Loucy (cell line): Measurements from ENCODE around the gene CLEC16A.

Experiments used
- H2AFZ ChIP-seq: fragments of 200-600 bp; sonication (generic); 2 replicates; pipeline ENCODE4 v1.6.0; 2016; ENCODE audit warnings: antibody characterized with exemption, mild to moderate bottlenecking, low read length, moderate library complexity
- H3F3A ChIP-seq: fragments of 200-600 bp; 2 replicates; pipeline ENCODE4 v1.6.0; 2016; ENCODE audit warnings: antibody characterized with exemption, low read depth, mild to moderate bottlenecking
- H3K27me3 ChIP-seq: fragments of 200-600 bp; sonication (generic); 2 replicates; pipeline ENCODE4 v1.6.1; 2014; ENCODE audit warnings: low read length, mild to moderate bottlenecking; ENCODE audit not compliant: insufficient read depth, poor library complexity, severe bottlenecking
- H3K36me3 ChIP-seq: fragments of 200-600 bp; sonication (generic); 2 replicates; pipeline ENCODE4 v1.6.1; 2016; ENCODE audit warnings: low read length; ENCODE audit not compliant: insufficient read depth
- H3K4me1 ChIP-seq: fragments of 200-600 bp; sonication (generic); 2 replicates; pipeline ENCODE4 v1.5.1; 2014; ENCODE audit warnings: low read length, mild to moderate bottlenecking; ENCODE audit not compliant: insufficient read depth, poor library complexity, severe bottlenecking
- H3K4me2 ChIP-seq: fragments of 200-600 bp; sonication (generic); 2 replicates; pipeline ENCODE4 v1.6.0; 2014; ENCODE audit warnings: antibody characterized with exemption, low read length, low read depth, mild to moderate bottlenecking; ENCODE audit not compliant: poor library complexity, severe bottlenecking
- H3K4me3 ChIP-seq: fragments of 200-600 bp; sonication (generic); 2 replicates; pipeline ENCODE4 v1.5.1; 2014; ENCODE audit warnings: low read length, mild to moderate bottlenecking, mixed read lengths; ENCODE audit not compliant: poor library complexity, severe bottlenecking
- H3K79me2 ChIP-seq: fragments of 200-600 bp; sonication (generic); 2 replicates; pipeline ENCODE4 v1.6.1; 2014; ENCODE audit warnings: low read length; ENCODE audit not compliant: insufficient read depth
- H3K9ac ChIP-seq: fragments of 200-600 bp; sonication (generic); 2 replicates; pipeline ENCODE4 v1.6.0; 2014; ENCODE audit warnings: mild to moderate bottlenecking, low read depth, low read length, moderate library complexity; ENCODE audit not compliant: poor library complexity, severe bottlenecking
- H3K9me2 ChIP-seq: fragments of 200-600 bp; sonication (generic); replicated peaks from 2 replicates; pipeline ENCODE4 v1.6.1; 2016; ENCODE audit warnings: low read depth, low read length, mixed read lengths
- H3K9me3 ChIP-seq: fragments of 200-600 bp; sonication (generic); 2 replicates; pipeline ENCODE4 v1.6.1; 2014; ENCODE audit warnings: mild to moderate bottlenecking, antibody characterized with exemption, low read length, low read depth; ENCODE audit not compliant: insufficient read depth
- H4K20me1 ChIP-seq: fragments of 200-600 bp; sonication (generic); 2 replicates; pipeline ENCODE4 v1.6.0; 2014; ENCODE audit warnings: antibody characterized with exemption, low read length, mild to moderate bottlenecking; ENCODE audit not compliant: insufficient read depth, poor library complexity, severe bottlenecking
- EZH2phosphoT487 ChIP-seq: fragments of 200-600 bp; IDR thresholded peaks from 2 replicates; pipeline ENCODE4 v1.6.1; 2018; ENCODE audit warnings: antibody characterized with exemption, mild to moderate bottlenecking, moderate library complexity, borderline replicate concordance
- TF ChIP-seq, protein P1 (sequence below): fragments of 200-600 bp; sonication (generic); conservative IDR thresholded peaks from 2 replicates; pipeline ENCODE4 v1.5.1; 2014; ENCODE audit warnings: mild to moderate bottlenecking, antibody characterized with exemption, low read length

Gene CLEC16A

DNA sequence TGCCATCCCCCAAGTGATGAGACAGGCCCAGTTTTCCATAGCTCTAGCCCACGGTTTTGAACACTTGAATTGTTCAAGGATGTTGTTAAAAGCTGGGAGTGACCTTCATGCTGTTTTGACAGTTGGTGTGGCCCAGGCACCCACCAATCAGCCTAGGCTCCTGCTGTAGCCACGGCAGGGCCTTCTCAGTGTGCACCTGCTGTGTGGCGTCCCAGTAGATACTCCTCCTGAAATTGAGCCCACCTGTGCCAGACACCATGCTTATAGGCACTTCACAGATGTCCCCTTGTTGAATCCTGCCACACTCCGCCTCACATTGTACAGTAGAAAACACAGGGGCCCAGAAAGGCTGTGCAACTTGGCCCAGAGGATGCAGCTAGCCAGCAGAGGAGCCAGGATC is 225.3 kb downstream of the CLEC16A start:
- Histone ChIP-seq H3K4me1 (no peaks in the 10 kb centered on the region), H3K79me2 (no peaks in the 10 kb centered on the region), H3K27me3 (no peaks in the 10 kb centered on the region), H2AFZ (no peak overlapping the region), H3F3A (no peaks in the 10 kb centered on the region), H3K9ac (no peak overlapping the region), H3K9me2 (no peaks in the 10 kb centered on the region), H3K4me3 (no peak overlapping the region), H3K4me2 (no peak overlapping the region), H3K36me3 (no peaks in the 10 kb centered on the region), H4K20me1 (no peaks in the 10 kb centered on the region), H3K9me3 (no peaks in the 10 kb centered on the region)
- TF ChIP-seq, protein P1, sequence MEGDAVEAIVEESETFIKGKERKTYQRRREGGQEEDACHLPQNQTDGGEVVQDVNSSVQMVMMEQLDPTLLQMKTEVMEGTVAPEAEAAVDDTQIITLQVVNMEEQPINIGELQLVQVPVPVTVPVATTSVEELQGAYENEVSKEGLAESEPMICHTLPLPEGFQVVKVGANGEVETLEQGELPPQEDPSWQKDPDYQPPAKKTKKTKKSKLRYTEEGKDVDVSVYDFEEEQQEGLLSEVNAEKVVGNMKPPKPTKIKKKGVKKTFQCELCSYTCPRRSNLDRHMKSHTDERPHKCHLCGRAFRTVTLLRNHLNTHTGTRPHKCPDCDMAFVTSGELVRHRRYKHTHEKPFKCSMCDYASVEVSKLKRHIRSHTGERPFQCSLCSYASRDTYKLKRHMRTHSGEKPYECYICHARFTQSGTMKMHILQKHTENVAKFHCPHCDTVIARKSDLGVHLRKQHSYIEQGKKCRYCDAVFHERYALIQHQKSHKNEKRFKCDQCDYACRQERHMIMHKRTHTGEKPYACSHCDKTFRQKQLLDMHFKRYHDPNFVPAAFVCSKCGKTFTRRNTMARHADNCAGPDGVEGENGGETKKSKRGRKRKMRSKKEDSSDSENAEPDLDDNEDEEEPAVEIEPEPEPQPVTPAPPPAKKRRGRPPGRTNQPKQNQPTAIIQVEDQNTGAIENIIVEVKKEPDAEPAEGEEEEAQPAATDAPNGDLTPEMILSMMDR, result no peak
- no peak for TF ChIP-seq EZH2phosphoT487

DNA sequence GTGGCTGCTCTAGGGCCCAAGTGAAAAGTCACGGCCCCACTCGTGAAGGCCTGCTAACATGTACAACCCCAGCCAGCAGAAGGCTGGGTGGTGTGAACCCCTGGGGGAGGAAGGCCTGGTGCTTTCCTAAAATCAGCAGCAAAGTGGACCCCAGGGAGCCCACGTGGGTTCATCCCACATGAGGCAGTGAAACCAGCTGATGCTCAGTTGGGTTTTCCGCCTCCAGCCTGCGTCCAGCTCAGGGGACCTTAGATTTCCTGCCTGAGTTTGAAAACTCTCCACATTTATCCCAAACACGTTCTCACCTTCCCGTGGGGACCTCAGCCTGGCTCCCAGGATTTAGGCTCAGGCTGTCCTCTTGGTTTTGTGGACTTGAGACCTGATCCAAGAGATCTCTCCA is 225.8 kb downstream of the CLEC16A start:
- no peaks in the 10 kb centered on the region for H3K4me1 ChIP-seq
- H3K9me2 ChIP-seq, result no peaks in the 10 kb centered on the region
- no peak overlapping the region for H3K4me2 ChIP-seq
- H3K79me2 ChIP-seq, result no peaks in the 10 kb centered on the region
- H3K27me3 ChIP-seq, result no peaks in the 10 kb centered on the region
- no peaks in the 10 kb centered on the region for H3K9me3 ChIP-seq
- H3F3A ChIP-seq, result no peaks in the 10 kb centered on the region
- no peak overlapping the region for H2AFZ ChIP-seq
- H3K9ac ChIP-seq, result no peak overlapping the region
- H4K20me1 ChIP-seq, result no peaks in the 10 kb centered on the region
- H3K36me3 ChIP-seq, result no peaks in the 10 kb centered on the region
- TF ChIP-seq EZH2phosphoT487, result no peak
- TF ChIP-seq, protein P1, result no peak
- H3K4me3 ChIP-seq, result no peak overlapping the region

DNA sequence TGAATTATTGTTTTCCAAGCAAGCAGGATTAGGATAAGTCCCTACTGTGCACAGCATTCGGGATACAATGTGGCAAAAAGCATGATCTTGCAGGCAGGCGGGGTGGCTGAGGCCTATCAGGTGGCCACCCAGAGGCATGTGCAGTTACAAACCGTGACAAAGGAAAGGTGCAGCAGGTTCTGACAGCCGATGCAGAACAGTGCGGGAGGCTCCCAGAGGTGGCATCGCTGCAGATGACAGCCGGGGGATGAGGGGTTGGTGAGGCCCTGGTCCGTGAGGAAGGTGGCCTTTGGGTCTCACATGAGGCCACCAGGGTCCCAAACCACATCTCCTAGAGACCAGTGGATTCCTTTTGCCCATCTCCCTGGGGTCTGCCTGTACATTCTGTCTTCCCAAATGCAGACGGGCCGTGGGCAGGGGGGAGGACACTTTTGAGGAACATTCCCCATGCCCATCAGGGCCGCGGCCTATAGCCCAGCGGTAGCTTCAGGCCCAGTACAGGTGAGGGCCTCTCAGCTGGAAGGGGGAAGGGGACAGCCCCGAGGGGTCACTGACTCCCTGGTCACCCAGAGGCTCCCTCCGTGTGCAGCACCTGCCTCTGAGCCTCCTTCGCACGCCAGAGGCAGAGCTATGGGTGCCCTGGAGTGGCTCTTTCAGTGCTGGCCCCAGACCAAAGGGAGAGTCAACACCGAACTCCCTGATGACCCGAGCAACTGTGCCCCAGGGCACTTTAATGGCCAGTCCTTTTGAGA is 226.5 kb downstream of the CLEC16A start:
- Histone ChIP-seq H3F3A (no peaks in the 10 kb centered on the region), H3K4me1 (no peaks in the 10 kb centered on the region), H2AFZ (no peak overlapping the region), H3K36me3 (no peaks in the 10 kb centered on the region), H4K20me1 (no peaks in the 10 kb centered on the region), H3K4me3 (no peak overlapping the region), H3K9me2 (no peaks in the 10 kb centered on the region), H3K9ac (no peak overlapping the region), H3K79me2 (no peaks in the 10 kb centered on the region), H3K27me3 (no peaks in the 10 kb centered on the region), H3K9me3 (no peaks in the 10 kb centered on the region), H3K4me2 (no peak overlapping the region)
- TF ChIP-seq, protein P1, result no peak
- TF ChIP-seq EZH2phosphoT487, result no peak
